Neutrophil (primary cell): ENCODE data around the gene PHF20.

Experiments used
- H3K27ac ChIP-seq: fragments of 200-600 bp; sonication (generic); 2 replicates; pipeline ENCODE4 v1.5.1; 2016; ENCODE audit warnings: mild to moderate bottlenecking, moderate library complexity
- H3K27me3 ChIP-seq: fragments of 200-600 bp; sonication (generic); 2 replicates; pipeline ENCODE4 v1.6.0; 2016; ENCODE audit warnings: mild to moderate bottlenecking
- H3K36me3 ChIP-seq: fragments of 200-600 bp; sonication (generic); 2 replicates; pipeline ENCODE4 v1.5.1; 2017
- H3K4me1 ChIP-seq, 2 experiments: fragments of 200-600 bp in 1 of 2; sonication (generic) in 1 of 2; 1 replicate in 1 of 2; 2 replicates in 1 of 2; pipeline versions ENCODE4 v1.5.1 to v1.6.1; 2013 to 2016; ENCODE audit warnings: low read depth in 1 of 2, low read length in 1 of 2, mild to moderate bottlenecking in 1 of 2, moderate library complexity in 1 of 2; ENCODE audit not compliant: control insufficient read depth in 1 of 2, insufficient read depth in 1 of 2
- H3K4me3 ChIP-seq, 2 experiments: fragments of 200-600 bp in 1 of 2; sonication (generic) in 1 of 2; 1 replicate in 1 of 2; 2 replicates in 1 of 2; pipeline ENCODE4 v1.5.1; 2013 to 2016; ENCODE audit warnings: low read depth in 1 of 2, low read length in 1 of 2, mild to moderate bottlenecking in 1 of 2, moderate library complexity in 1 of 2
- H3K9me3 ChIP-seq: fragments of 200-600 bp; sonication (generic); 2 replicates; pipeline ENCODE4 v1.5.1; 2016
- CTCF ChIP-seq: fragments of 200-600 bp; sonication (generic); IDR thresholded peaks from 2 replicates; pipeline ENCODE4 v1.5.1; 2016; ENCODE audit warnings: antibody characterized with exemption

The PHF20 gene

GRCh38 chr20:35826397-35826998 lies 54.7 kb downstream of the PHF20 start:
- H3K4me1 ChIP-seq, result no peaks in the 10 kb centered on the region
- peaks cover 17% of the 10 kb centered on the region for H3K36me3 ChIP-seq
- H3K27ac ChIP-seq, result no peak overlapping the region
- no peaks in the 10 kb centered on the region for H3K27me3 ChIP-seq
- TF ChIP-seq CTCF, result no peak
- no peak overlapping the region for H3K4me3 ChIP-seq
- no peaks in the 10 kb centered on the region for H3K9me3 ChIP-seq

DNA sequence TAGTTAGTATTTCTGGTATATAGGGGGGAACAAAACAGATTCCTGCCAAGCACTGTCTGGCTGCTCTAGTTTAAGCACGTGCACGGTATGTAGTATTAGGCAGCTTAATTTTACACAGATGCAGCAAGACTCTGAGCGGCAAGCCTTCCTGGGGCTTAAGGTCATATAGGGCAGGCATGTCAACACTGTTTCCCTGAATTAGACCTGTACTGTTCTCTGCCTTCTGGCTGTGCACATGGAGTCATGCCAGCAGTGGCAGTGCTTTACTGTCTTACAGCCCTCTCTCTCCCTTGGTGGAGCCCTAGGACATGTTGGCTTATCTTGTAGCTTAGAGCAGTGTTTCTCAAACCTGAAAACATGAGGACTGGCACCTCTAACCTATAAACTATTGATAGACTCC lies 56.6 kb downstream of the PHF20 start:
- Histone ChIP-seq H3K4me3 (no peak overlapping the region), H3K36me3 (peaks cover 17% of the 10 kb centered on the region), H3K4me1 (no peaks in the 10 kb centered on the region), H3K9me3 (no peaks in the 10 kb centered on the region), H3K27me3 (no peaks in the 10 kb centered on the region), H3K27ac (no peak overlapping the region)
- TF ChIP-seq CTCF, result no peak

- Histone ChIP-seq H3K27me3 (no peaks in the 10 kb centered on the region), H3K9me3 (no peaks in the 10 kb centered on the region), H3K4me1 (no peaks in the 10 kb centered on the region), H3K4me3 (no peak overlapping the region), H3K36me3 (peaks cover 17% of the 10 kb centered on the region), H3K27ac (no peak overlapping the region)
- TF ChIP-seq CTCF, result no peak
Measured at GRCh38 chr20:35828916-35829315, 57.1 kb downstream of the PHF20 start.

GRCh38 chr20:35830264-35830663 lies 58.4 kb downstream of the PHF20 start:
- no peaks in the 10 kb centered on the region for H3K9me3 ChIP-seq
- TF ChIP-seq CTCF, result no peak
- no peaks in the 10 kb centered on the region for H3K4me1 ChIP-seq

DNA sequence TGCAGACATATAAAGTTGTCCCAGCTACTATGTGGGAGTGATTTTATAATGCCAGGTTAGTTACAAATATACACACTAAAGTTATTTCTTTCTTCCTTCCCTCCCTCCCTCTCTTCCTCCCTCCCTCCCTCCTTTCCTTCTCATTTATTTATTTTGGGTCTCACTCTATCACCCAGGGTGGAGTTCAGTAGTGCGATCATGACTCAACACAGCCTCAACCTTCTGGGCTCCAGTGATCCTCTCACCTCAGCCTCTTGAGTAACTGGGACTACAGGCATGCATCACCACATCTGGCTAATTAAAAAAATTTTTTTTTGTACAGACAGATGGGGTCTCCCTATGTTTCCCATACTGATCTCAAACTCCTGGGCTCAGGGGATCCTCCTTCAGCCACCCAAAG lies 59.2 kb downstream of the PHF20 start:
- no peak for TF ChIP-seq CTCF
- H3K36me3 ChIP-seq, result peaks cover 9% of the 10 kb centered on the region
- no peaks in the 10 kb centered on the region for H3K9me3 ChIP-seq
- no peaks in the 10 kb centered on the region for H3K4me1 ChIP-seq
- no peak overlapping the region for H3K4me3 ChIP-seq
- no peak overlapping the region for H3K27ac ChIP-seq
- H3K27me3 ChIP-seq, result no peaks in the 10 kb centered on the region

More at GRCh38 chr20:35830264-35830663, 58.4 kb downstream of the PHF20 start:
- H3K36me3 ChIP-seq, result peaks cover 11% of the 10 kb centered on the region
- no peaks in the 10 kb centered on the region for H3K27me3 ChIP-seq
- H3K27ac ChIP-seq, result no peak overlapping the region
- H3K4me3 ChIP-seq, result no peak overlapping the region
